Measurements from ENCODE around the gene IL32.
"Not testable (repeated sequence)": the region's sequence is repeated elsewhere in the genome, so short reads cannot be mapped to it uniquely, and the experiment has no call there.

DNA sequence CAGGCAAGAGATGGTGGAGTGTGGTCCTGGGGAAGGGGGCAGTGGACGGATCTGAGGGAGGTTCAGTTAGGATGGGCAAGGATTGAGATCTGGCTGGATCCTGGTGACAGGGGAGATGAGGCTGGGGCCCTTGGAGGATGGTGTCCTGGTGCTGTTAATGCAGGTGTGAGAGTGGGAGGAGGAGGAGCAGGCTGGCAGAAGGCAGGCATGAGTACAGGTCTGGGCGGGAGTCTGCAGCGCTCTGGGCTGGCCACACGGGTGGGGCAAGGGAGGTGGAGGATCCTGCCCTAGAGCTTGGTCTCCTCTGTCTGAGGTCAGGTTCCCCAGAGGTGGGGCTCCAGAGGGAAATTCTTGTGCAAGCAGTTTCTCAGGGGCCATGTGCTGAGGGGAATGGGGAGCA, 6.7 kb downstream of the IL32 start:
- TF ChIP-seq ZNF169 (tag by site-specific recombination; IDR thresholded peaks at IDR 0.05); ZNF658 (tag by site-specific recombination; IDR thresholded peaks at IDR 0.05); ZNF302 (tag by site-specific recombination; IDR thresholded peaks at IDR 0.05; ENCODE audit: low read depth); ZNF629 (tag by site-specific recombination; IDR thresholded peaks at IDR 0.05); ZNF558 (tag by site-specific recombination; IDR thresholded peaks at IDR 0.05); BCL11A (tag by site-specific recombination; IDR thresholded peaks at IDR 0.05; ENCODE audit: low read depth); ZNF324 (tag by site-specific recombination; IDR thresholded peaks at IDR 0.05): not testable (repeated sequence)
- TF ChIP-seq, protein P1, sequence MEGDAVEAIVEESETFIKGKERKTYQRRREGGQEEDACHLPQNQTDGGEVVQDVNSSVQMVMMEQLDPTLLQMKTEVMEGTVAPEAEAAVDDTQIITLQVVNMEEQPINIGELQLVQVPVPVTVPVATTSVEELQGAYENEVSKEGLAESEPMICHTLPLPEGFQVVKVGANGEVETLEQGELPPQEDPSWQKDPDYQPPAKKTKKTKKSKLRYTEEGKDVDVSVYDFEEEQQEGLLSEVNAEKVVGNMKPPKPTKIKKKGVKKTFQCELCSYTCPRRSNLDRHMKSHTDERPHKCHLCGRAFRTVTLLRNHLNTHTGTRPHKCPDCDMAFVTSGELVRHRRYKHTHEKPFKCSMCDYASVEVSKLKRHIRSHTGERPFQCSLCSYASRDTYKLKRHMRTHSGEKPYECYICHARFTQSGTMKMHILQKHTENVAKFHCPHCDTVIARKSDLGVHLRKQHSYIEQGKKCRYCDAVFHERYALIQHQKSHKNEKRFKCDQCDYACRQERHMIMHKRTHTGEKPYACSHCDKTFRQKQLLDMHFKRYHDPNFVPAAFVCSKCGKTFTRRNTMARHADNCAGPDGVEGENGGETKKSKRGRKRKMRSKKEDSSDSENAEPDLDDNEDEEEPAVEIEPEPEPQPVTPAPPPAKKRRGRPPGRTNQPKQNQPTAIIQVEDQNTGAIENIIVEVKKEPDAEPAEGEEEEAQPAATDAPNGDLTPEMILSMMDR (tag by site-specific recombination; IDR thresholded peaks at IDR 0.05): not testable (repeated sequence)
- TF ChIP-seq, protein P2, sequence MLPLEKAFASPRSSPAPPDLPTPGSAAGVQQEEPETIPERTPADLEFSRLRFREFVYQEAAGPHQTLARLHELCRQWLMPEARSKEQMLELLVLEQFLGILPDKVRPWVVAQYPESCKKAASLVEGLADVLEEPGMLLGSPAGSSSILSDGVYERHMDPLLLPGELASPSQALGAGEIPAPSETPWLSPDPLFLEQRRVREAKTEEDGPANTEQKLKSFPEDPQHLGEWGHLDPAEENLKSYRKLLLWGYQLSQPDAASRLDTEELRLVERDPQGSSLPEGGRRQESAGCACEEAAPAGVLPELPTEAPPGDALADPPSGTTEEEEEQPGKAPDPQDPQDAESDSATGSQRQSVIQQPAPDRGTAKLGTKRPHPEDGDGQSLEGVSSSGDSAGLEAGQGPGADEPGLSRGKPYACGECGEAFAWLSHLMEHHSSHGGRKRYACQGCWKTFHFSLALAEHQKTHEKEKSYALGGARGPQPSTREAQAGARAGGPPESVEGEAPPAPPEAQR (tag by site-specific recombination; IDR thresholded peaks at IDR 0.05): not testable (repeated sequence)

Measured in HEK293 (cell line).